ENCODE results near the gene MOB2.

The MOB2 gene

GRCh38 chr11:1422981-1423380, 63.6 kb downstream of the MOB2 start:
- Histone ChIP-seq H3K27me3 (replicated peaks in 2 of 5; ENCODE audit: control insufficient read depth in 4 of 5, insufficient read depth in 5 of 5, low read length in 4 of 5) (no peaks in the 10 kb centered on the region), H3K27ac (ENCODE audit: insufficient read depth in 1 of 2, low read depth in 1 of 2, low read length in 2 of 2, poor library complexity in 1 of 2, severe bottlenecking in 2 of 2) (no peak overlapping the region), H3K4me3 (ENCODE audit: control insufficient read depth in 1 of 7, extremely low read depth in 1 of 7, insufficient read depth in 4 of 7, low read depth in 2 of 7, low read length in 6 of 7) (no peak overlapping the region), H3K4me1 (ENCODE audit: control extremely low read depth in 1 of 4, control insufficient read depth in 4 of 4, insufficient read depth in 4 of 4, low read length in 3 of 4) (no peaks in the 10 kb centered on the region), H3K36me3 (ENCODE audit: control insufficient read depth in 4 of 4, insufficient read depth in 4 of 4, low read length in 3 of 4) (no peaks in the 10 kb centered on the region), H3K9me3 (ENCODE audit: control extremely low read depth in 1 of 5, control insufficient read depth in 4 of 5, insufficient read depth in 2 of 5, low read depth in 1 of 5, low read length in 4 of 5) (peaks cover 0 to 19% (median 12%) of the 10 kb centered on the region in 5 experiments)
- no peak for DNase-seq
- CTCF ChIA-PET, result no interaction called here
- POLR2A ChIA-PET, result interaction anchor here (0.8 kb wide), 1 partner anchor 28 kb away, joined by 3 read pairs; no protein-coding TSS in a partner anchor
- WGBS (ENCODE audit: insufficient coverage), result 89% methylated on average over 14 of the region's 15 CpGs

GRCh38 chr11:1422481-1422880, 64.1 kb downstream of the MOB2 start:
- DNase-seq, result peak in 1 of 3 donors; percentile 13
- Histone ChIP-seq H3K4me3 (ENCODE audit: control insufficient read depth in 1 of 7, extremely low read depth in 1 of 7, insufficient read depth in 4 of 7, low read depth in 2 of 7, low read length in 6 of 7) (no peak overlapping the region), H3K4me1 (ENCODE audit: control extremely low read depth in 1 of 4, control insufficient read depth in 4 of 4, insufficient read depth in 4 of 4, low read length in 3 of 4) (no peaks in the 10 kb centered on the region), H3K27ac (ENCODE audit: insufficient read depth in 1 of 2, low read depth in 1 of 2, low read length in 2 of 2, poor library complexity in 1 of 2, severe bottlenecking in 2 of 2) (no peak overlapping the region), H3K27me3 (replicated peaks in 2 of 5; ENCODE audit: control insufficient read depth in 4 of 5, insufficient read depth in 5 of 5, low read length in 4 of 5) (no peaks in the 10 kb centered on the region), H3K36me3 (ENCODE audit: control insufficient read depth in 4 of 4, insufficient read depth in 4 of 4, low read length in 3 of 4) (no peaks in the 10 kb centered on the region), H3K9me3 (ENCODE audit: control extremely low read depth in 1 of 5, control insufficient read depth in 4 of 5, insufficient read depth in 2 of 5, low read depth in 1 of 5, low read length in 4 of 5) (peaks cover 0 to 19% (median 15%) of the 10 kb centered on the region in 5 experiments)
- 85% methylated on average over 6 of the region's 9 CpGs for WGBS (ENCODE audit: insufficient coverage)
- ChIA-PET CTCF (no interaction called here), POLR2A (interaction anchor here (0.8 kb wide), 1 partner anchor 27 kb away, joined by 3 read pairs; no protein-coding TSS in a partner anchor)

GRCh38 chr11:1421291-1421690, 65.3 kb downstream of the MOB2 start:
- Histone ChIP-seq H3K9me3 (ENCODE audit: control extremely low read depth in 1 of 5, control insufficient read depth in 4 of 5, insufficient read depth in 2 of 5, low read depth in 1 of 5, low read length in 4 of 5) (peaks cover 2 to 29% (median 24%) of the 10 kb centered on the region in 5 experiments), H3K4me3 (ENCODE audit: control insufficient read depth in 1 of 7, extremely low read depth in 1 of 7, insufficient read depth in 4 of 7, low read depth in 2 of 7, low read length in 6 of 7) (no peak overlapping the region), H3K36me3 (ENCODE audit: control insufficient read depth in 4 of 4, insufficient read depth in 4 of 4, low read length in 3 of 4) (no peaks in the 10 kb centered on the region), H3K27ac (ENCODE audit: insufficient read depth in 1 of 2, low read depth in 1 of 2, low read length in 2 of 2, poor library complexity in 1 of 2, severe bottlenecking in 2 of 2) (no peak overlapping the region), H3K27me3 (replicated peaks in 2 of 5; ENCODE audit: control insufficient read depth in 4 of 5, insufficient read depth in 5 of 5, low read length in 4 of 5) (no peaks in the 10 kb centered on the region), H3K4me1 (ENCODE audit: control extremely low read depth in 1 of 4, control insufficient read depth in 4 of 4, insufficient read depth in 4 of 4, low read length in 3 of 4) (no peaks in the 10 kb centered on the region)
- ChIA-PET POLR2A (no interaction called here), CTCF (no interaction called here)
- WGBS (ENCODE audit: insufficient coverage), result 95% methylated on average over 10 of the region's 11 CpGs
- no peak for DNase-seq

GRCh38 chr11:1419811-1420210, 66.8 kb downstream of the MOB2 start:
- ChIA-PET POLR2A (no interaction called here), CTCF (no interaction called here)
- no peaks in the 10 kb centered on the region for H3K36me3 ChIP-seq (ENCODE audit: control insufficient read depth in 4 of 4, insufficient read depth in 4 of 4, low read length in 3 of 4)
- DNase-seq, result no peak
- H3K4me1 ChIP-seq (ENCODE audit: control extremely low read depth in 1 of 4, control insufficient read depth in 4 of 4, insufficient read depth in 4 of 4, low read length in 3 of 4), result no peaks in the 10 kb centered on the region
- H3K27ac ChIP-seq (ENCODE audit: insufficient read depth in 1 of 2, low read depth in 1 of 2, low read length in 2 of 2, poor library complexity in 1 of 2, severe bottlenecking in 2 of 2), result no peak overlapping the region
- no peak overlapping the region for H3K4me3 ChIP-seq (ENCODE audit: control insufficient read depth in 1 of 7, extremely low read depth in 1 of 7, insufficient read depth in 4 of 7, low read depth in 2 of 7, low read length in 6 of 7)
- WGBS (ENCODE audit: insufficient coverage), result 99% methylated on average over 14 of the region's 17 CpGs
- peaks cover 2 to 39% (median 34%) of the 10 kb centered on the region in 5 experiments for H3K9me3 ChIP-seq (ENCODE audit: control extremely low read depth in 1 of 5, control insufficient read depth in 4 of 5, insufficient read depth in 2 of 5, low read depth in 1 of 5, low read length in 4 of 5)
- H3K27me3 ChIP-seq (replicated peaks in 2 of 5; ENCODE audit: control insufficient read depth in 4 of 5, insufficient read depth in 5 of 5, low read length in 4 of 5), result no peaks in the 10 kb centered on the region
